OCI-LY7 (cell line): ENCODE data around the gene R3HCC1L. TPM values are rescaled to one million over a fixed set of nuclear protein-coding genes. Genes with fewer than 3 reads are reported as not detected.

Experiments used
- BruUV-seq: library from RNA; stranded (reverse); fragments of 400-500 nt; replicated peaks from 2 replicates; lab custom pipeline; 2021; lab: Mats Ljungman, UMichigan
- CTCF ChIA-PET: fragments of 300-600 bp; sonication (Branson Sonifier 250); formaldehyde crosslinking; loops from one replicate; lab custom pipeline; 2022; ENCODE audit warnings: antibody characterized with exemption; ENCODE audit not compliant: unreplicated experiment; lab: Charles Lee
- POLR2A ChIA-PET: fragments of 300-600 bp; sonication (Branson Sonifier 250); formaldehyde crosslinking; loops from one replicate; lab custom pipeline; 2022; ENCODE audit warnings: antibody characterized with exemption; lab: Charles Lee
- DNase-seq: peaks from one replicate; pipeline ENCODE4 v3.0.0-alpha.2; 2015; ENCODE audit warnings: low spot score
- H2AFZ ChIP-seq: fragments of 200-600 bp; sonication (generic), shearing (Covaris generic); 2 replicates; pipeline ENCODE4 v1.6.1; 2014; ENCODE audit warnings: mild to moderate bottlenecking, antibody characterized with exemption, low read length, moderate library complexity
- H3K27ac ChIP-seq: fragments of 200-600 bp; sonication (generic); 2 replicates; pipeline ENCODE4 v1.5.1; 2014; ENCODE audit warnings: mixed run types, low read depth, mild to moderate bottlenecking, moderate library complexity, low read length, inconsistent platforms; ENCODE audit not compliant: poor library complexity, severe bottlenecking
- H3K36me3 ChIP-seq: fragments of 200-600 bp; sonication (generic); 2 replicates; pipeline ENCODE4 v1.6.1; 2014; ENCODE audit warnings: mild to moderate bottlenecking, antibody characterized with exemption, low read length, moderate library complexity, mixed read lengths; ENCODE audit not compliant: insufficient read depth
- H3K4me1 ChIP-seq: fragments of 200-600 bp; sonication (generic); 2 replicates; pipeline ENCODE4 v1.5.1; 2014; ENCODE audit warnings: mild to moderate bottlenecking, low read length; ENCODE audit not compliant: insufficient read depth, poor library complexity, severe bottlenecking
- H3K4me2 ChIP-seq: fragments of 200-600 bp; sonication (generic); 2 replicates; pipeline ENCODE4 v1.6.1; 2014; ENCODE audit warnings: mild to moderate bottlenecking, low read length
- H3K4me3 ChIP-seq: fragments of 200-600 bp; sonication (generic); 2 replicates; pipeline ENCODE4 v1.5.1; 2014; ENCODE audit warnings: mild to moderate bottlenecking, low read depth, low read length; ENCODE audit not compliant: poor library complexity, severe bottlenecking
- H3K79me2 ChIP-seq: fragments of 200-600 bp; sonication (generic); 2 replicates; pipeline ENCODE4 v1.6.1; 2016; ENCODE audit warnings: low read depth, mild to moderate bottlenecking, low read length, moderate library complexity, mixed read lengths; ENCODE audit not compliant: insufficient read depth
- H3K9me2 ChIP-seq: fragments of 200-600 bp; sonication (generic); 2 replicates; pipeline ENCODE4 v1.6.1; 2016; ENCODE audit warnings: mild to moderate bottlenecking, low read length, mixed read lengths; ENCODE audit not compliant: insufficient read depth
- H3K9me3 ChIP-seq: fragments of 200-600 bp; sonication (generic); 2 replicates; pipeline ENCODE4 v1.6.1; 2014; ENCODE audit warnings: mild to moderate bottlenecking, mixed run types, low read length, mixed read lengths
- H4K20me1 ChIP-seq: fragments of 200-600 bp; sonication (generic); 2 replicates; pipeline ENCODE4 v1.6.1; 2014; ENCODE audit warnings: mild to moderate bottlenecking, antibody characterized with exemption, low read length, moderate library complexity, mixed read lengths; ENCODE audit not compliant: insufficient read depth
- EZH2phosphoT487 ChIP-seq: fragments of 200-600 bp; sonication (generic); IDR thresholded peaks from 2 replicates; pipeline ENCODE4 v1.6.1; 2018; ENCODE audit warnings: low read depth, borderline replicate concordance, mild to moderate bottlenecking, mixed run types, antibody characterized with exemption, low read length, moderate library complexity, mixed read lengths
- intact Hi-C: fragments of 100-400 bp; cut with micrococcal nuclease; formaldehyde crosslinking; loops from one replicate; pipeline ENCODE4 v1.10.0; 2022; ENCODE audit not compliant: unreplicated experiment
- total RNA-seq, 2 experiments: library from RNA; depleted of rRNA in 1 of 2; stranded (reverse); fragments of >200 nt in 1 of 2; shearing (Covaris generic) in 1 of 2; gene quantifications; 2 replicates each; pipeline ENCODE4 v1.2.3, GENCODE V29; 2014 to 2022
- TF ChIP-seq, protein P1 (sequence below): fragments of 200-600 bp; sonication (generic); conservative IDR thresholded peaks from 2 replicates; pipeline ENCODE4 v1.5.1; 2014; ENCODE audit warnings: mild to moderate bottlenecking, antibody characterized with exemption, low read length, moderate library complexity, mixed read lengths

Gene R3HCC1L
- total RNA-seq, 2 experiments from 2014 or later: 38.8 to 42.0 TPM

DNA sequence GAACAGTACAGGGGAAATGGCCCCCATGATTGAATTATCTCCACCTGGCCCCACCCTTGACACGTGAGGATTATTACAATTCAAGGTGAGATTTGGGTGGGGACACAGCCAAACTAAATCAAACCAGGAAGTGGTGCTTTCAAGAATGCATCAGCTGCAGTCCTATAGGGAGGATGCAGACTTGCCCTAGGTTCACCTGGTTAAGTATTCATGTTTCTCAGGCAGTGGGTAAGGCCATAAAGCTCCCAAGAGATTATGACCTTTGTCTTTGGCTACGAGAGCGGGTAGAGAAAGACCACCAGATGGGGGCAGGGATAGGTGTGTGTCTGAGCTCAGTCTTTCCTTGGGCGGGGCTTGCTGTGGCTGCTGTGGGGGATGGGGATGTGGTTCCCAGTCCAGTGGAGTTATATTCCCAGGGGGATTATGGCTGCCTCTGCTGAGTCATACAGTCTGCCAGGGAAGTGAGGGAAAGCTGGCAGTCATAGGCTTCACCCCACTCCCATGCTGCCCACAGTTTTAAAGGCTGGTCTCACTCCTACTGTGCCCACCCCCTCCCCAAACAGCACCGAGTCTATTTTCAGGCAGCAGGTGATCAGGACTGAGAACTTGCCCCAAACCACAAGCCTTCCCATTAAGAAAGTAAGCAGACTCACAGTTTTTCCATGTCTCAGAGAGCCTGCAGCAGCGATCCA, 8.4 kb upstream of the R3HCC1L start:
- peaks cover 3% of the 10 kb centered on the region; the same call in 1 of the 2 replicates for H3K36me3 ChIP-seq
- intact Hi-C loops: no loop called here
- peaks cover 29% of the 10 kb centered on the region for H3K9me3 ChIP-seq
- no peaks in the 10 kb centered on the region for H3K4me1 ChIP-seq
- TF ChIP-seq, protein P1, sequence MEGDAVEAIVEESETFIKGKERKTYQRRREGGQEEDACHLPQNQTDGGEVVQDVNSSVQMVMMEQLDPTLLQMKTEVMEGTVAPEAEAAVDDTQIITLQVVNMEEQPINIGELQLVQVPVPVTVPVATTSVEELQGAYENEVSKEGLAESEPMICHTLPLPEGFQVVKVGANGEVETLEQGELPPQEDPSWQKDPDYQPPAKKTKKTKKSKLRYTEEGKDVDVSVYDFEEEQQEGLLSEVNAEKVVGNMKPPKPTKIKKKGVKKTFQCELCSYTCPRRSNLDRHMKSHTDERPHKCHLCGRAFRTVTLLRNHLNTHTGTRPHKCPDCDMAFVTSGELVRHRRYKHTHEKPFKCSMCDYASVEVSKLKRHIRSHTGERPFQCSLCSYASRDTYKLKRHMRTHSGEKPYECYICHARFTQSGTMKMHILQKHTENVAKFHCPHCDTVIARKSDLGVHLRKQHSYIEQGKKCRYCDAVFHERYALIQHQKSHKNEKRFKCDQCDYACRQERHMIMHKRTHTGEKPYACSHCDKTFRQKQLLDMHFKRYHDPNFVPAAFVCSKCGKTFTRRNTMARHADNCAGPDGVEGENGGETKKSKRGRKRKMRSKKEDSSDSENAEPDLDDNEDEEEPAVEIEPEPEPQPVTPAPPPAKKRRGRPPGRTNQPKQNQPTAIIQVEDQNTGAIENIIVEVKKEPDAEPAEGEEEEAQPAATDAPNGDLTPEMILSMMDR: no peak
- TF ChIP-seq EZH2phosphoT487: no peak
- no peak overlapping the region for H3K4me3 ChIP-seq
- H4K20me1 ChIP-seq: no peaks in the 10 kb centered on the region
- ChIA-PET CTCF (no interaction called here), POLR2A (interaction anchor here (1.3 kb wide), 1 partner anchor 40 kb away, joined by 3 read pairs; no protein-coding TSS in a partner anchor)
- no peaks in the 10 kb centered on the region for H3K9me2 ChIP-seq
- H3K27ac ChIP-seq: no peak overlapping the region
- no peak for DNase-seq
- H2AFZ ChIP-seq: no peak overlapping the region
- no peaks in the 10 kb centered on the region for H3K79me2 ChIP-seq
- H3K4me2 ChIP-seq: no peak overlapping the region
- no TSS peak for BruUV-seq

DNA sequence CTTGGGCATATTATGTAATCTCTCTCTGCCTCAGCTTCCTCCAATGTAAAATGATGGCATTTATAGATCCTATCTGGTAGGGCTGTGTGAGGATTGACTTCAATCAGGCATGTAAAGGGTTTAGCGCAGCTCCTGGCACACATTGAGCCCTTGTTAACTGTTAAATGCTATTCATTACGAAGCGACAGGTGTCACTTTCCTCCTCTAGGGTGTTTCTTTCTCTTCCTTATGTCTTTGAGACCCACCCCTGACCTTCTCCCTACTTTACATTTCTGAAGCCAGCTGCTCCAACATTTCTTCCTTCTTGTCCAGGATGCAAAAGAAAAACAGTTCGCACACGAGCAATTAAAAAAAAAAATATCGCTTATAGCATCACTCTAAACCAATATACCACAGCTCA, 5.7 kb upstream of the R3HCC1L start:
- no peaks in the 10 kb centered on the region for H3K79me2 ChIP-seq
- no peaks in the 10 kb centered on the region for H4K20me1 ChIP-seq
- H3K9me2 ChIP-seq: no peaks in the 10 kb centered on the region
- peaks cover 29% of the 10 kb centered on the region for H3K9me3 ChIP-seq
- no peak for DNase-seq
- intact Hi-C loops: no loop called here
- no peak overlapping the region for H3K27ac ChIP-seq
- no peak overlapping the region for H2AFZ ChIP-seq
- no peak overlapping the region for H3K4me3 ChIP-seq
- no peak for TF ChIP-seq EZH2phosphoT487
- TF ChIP-seq, protein P1: no peak
- H3K36me3 ChIP-seq: peaks cover 10% of the 10 kb centered on the region; the same call in 1 of the 2 replicates
- BruUV-seq: no TSS peak
- CTCF ChIA-PET: no interaction called here
- no peak overlapping the region for H3K4me2 ChIP-seq
- H3K4me1 ChIP-seq: peaks cover 14% of the 10 kb centered on the region
- POLR2A ChIA-PET: interaction anchor here (2.2 kb wide), 1 partner anchor 39 kb away, joined by 6 read pairs; no protein-coding TSS in a partner anchor

DNA sequence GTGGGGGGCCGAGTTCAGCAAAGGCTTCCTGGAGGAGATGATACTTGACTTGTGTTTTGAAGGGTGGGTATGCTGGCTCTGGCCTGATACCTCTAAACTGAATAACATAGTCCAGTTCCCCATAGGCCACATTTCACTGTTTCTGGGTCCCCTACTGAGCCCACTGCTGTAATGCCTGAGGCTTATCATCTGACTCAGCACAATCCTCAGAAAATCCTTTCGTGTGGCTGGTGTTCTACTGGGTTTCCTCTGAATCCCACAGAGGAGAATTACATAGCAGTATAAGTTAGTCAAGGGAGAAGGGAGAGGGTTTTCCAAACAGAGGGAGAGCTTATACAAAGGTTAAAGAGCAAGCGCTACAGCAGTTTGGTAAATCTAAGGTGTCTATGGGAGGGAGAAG, 2.8 kb upstream of the R3HCC1L start:
- Histone ChIP-seq H3K9me2 (no peaks in the 10 kb centered on the region), H3K4me1 (peaks cover 29% of the 10 kb centered on the region), H3K4me2 (no peak overlapping the region), H3K9me3 (peaks cover 24% of the 10 kb centered on the region), H3K36me3 (peaks cover 13% of the 10 kb centered on the region), H2AFZ (no peak overlapping the region), H4K20me1 (peaks cover 4% of the 10 kb centered on the region; the same call in 1 of the 2 replicates), H3K79me2 (peaks cover 20% of the 10 kb centered on the region), H3K27ac (no peak overlapping the region), H3K4me3 (no peak overlapping the region)
- ChIA-PET POLR2A (interaction anchor here (0.7 kb wide), 1 partner anchor 26 kb away, joined by 5 read pairs; no protein-coding TSS in a partner anchor), CTCF (no interaction called here)
- intact Hi-C loops: no loop called here
- no TSS peak for BruUV-seq
- TF ChIP-seq, protein P1: no peak
- no peak for TF ChIP-seq EZH2phosphoT487
- no peak for DNase-seq
